Left lung (tissue), 10 donors: ENCODE results near the gene CLDN9. TPM values are rescaled to one million over a fixed set of nuclear protein-coding genes. Genes with fewer than 3 reads are reported as not detected.

Experiments used
- ATAC-seq: fragments of 200-7000 bp; cut with Tn5 transposase; one replicate; pipeline ENCODE4 v1.9.1; 2020; ENCODE audit warnings: moderate library complexity
- DNase-seq, 4 donors: peaks; one replicate each; pipeline ENCODE4 v3.0.0-alpha.2; 2013 to 2020
- H3K27ac ChIP-seq, 2 donors: fragments of 200-600 bp; sonication (generic) in 1 of 2; one replicate each; pipeline versions ENCODE4 v1.5.0 to v1.8.0; 2020 to 2021
- H3K27me3 ChIP-seq, 2 donors: fragments of 200-600 bp; sonication (generic) in 1 of 2; one replicate each; pipeline versions ENCODE4 v1.5.0 to v1.8.0; 2020 to 2021
- H3K36me3 ChIP-seq, 2 donors: fragments of 200-600 bp; sonication (generic) in 1 of 2; one replicate each; pipeline versions ENCODE4 v1.5.0 to v1.8.0; 2020 to 2021
- H3K4me1 ChIP-seq, 2 donors: fragments of 200-600 bp; one replicate each; pipeline ENCODE4 v1.8.0; 2021
- H3K4me3 ChIP-seq, 2 donors: fragments of 200-600 bp; sonication (generic) in 1 of 2; one replicate each; pipeline versions ENCODE4 v1.5.0 to v1.8.0; 2020 to 2021; ENCODE audit warnings: mild to moderate bottlenecking in 1 of 2
- H3K9me3 ChIP-seq, 2 donors: fragments of 200-600 bp; sonication (generic) in 1 of 2; one replicate each; pipeline versions ENCODE4 v1.5.0 to v1.8.0; 2020 to 2021
- intact Hi-C, 2 donors: fragments of 100-400 bp; cut with DNase I; formaldehyde crosslinking; loops; one replicate each; pipeline versions ENCODE4 v1.11.2 to v1.14.2; 2022
- polyA plus RNA-seq, 6 donors: library from polyadenylated mRNA; unstranded; fragments of 120-200 nt; gene quantifications; one replicate each; pipeline ENCODE4 v1.2.1, GENCODE V29; 2013; ENCODE audit not compliant: insufficient read length in 6 of 6
- total RNA-seq, 2 donors: library from RNA; stranded (reverse); fragmentation: NEBNext Ultra II Directional; extraction: Animal tissue kit (Norgen Biotek cat#: 25700); gene quantifications; one replicate each; pipeline ENCODE4 v1.2.1, GENCODE V29; 2021
- TF ChIP-seq, protein P1 (sequence below), 2 donors: fragments of 200-600 bp; sonication (generic) in 1 of 2; IDR thresholded peaks; one replicate each; pipeline versions ENCODE4 v1.5.0 to v1.8.0; 2021; ENCODE audit warnings: antibody characterized with exemption in 2 of 2
- donor health status: DM: no; HTN: yes; CAD: no.
- donor health status: DM: no; HTN: no; CAD: no.

The CLDN9 gene
- total and polyA plus RNA-seq, 8 donors, result 0.85 to 6.5 (median 5.8) TPM

GRCh38 chr16:3036726-3037315, 24.1 kb downstream of the CLDN9 start, which contains the start of gene BICDL2:
BICDL2 (minus strand) TSS chr16:3036944; CDS start chr16:3035496, 1,448 bp downstream.
- DNase-seq (peak in 2 of 4 donors; percentile 36 to 88), ATAC-seq (peak; percentile 83)
- Histone ChIP-seq H3K9me3 (no peaks in the 10 kb centered on the region), H3K27ac (no peak within 1 kb of the TSS), H3K36me3 (no peaks in the 10 kb centered on the region), H3K27me3 (peaks cover 45 to 98% of the 10 kb centered on the region in 2 donors), H3K4me3 (peak within 1 kb of the TSS; percentile 34 to 40), H3K4me1 (peaks cover 0 to 19% of the 10 kb centered on the region in 2 donors)
- TF ChIP-seq, protein P1, sequence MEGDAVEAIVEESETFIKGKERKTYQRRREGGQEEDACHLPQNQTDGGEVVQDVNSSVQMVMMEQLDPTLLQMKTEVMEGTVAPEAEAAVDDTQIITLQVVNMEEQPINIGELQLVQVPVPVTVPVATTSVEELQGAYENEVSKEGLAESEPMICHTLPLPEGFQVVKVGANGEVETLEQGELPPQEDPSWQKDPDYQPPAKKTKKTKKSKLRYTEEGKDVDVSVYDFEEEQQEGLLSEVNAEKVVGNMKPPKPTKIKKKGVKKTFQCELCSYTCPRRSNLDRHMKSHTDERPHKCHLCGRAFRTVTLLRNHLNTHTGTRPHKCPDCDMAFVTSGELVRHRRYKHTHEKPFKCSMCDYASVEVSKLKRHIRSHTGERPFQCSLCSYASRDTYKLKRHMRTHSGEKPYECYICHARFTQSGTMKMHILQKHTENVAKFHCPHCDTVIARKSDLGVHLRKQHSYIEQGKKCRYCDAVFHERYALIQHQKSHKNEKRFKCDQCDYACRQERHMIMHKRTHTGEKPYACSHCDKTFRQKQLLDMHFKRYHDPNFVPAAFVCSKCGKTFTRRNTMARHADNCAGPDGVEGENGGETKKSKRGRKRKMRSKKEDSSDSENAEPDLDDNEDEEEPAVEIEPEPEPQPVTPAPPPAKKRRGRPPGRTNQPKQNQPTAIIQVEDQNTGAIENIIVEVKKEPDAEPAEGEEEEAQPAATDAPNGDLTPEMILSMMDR (IDR thresholded peaks at IDR 0.05), result no peak
- intact Hi-C loops, result no loop called here

- H3K9me3 ChIP-seq, result no peaks in the 10 kb centered on the region
- TF ChIP-seq, protein P1 (IDR thresholded peaks at IDR 0.05), result no peak
- peaks cover 36 to 98% of the 10 kb centered on the region in 2 donors for H3K27me3 ChIP-seq
- intact Hi-C loops, result no loop called here
- H3K4me1 ChIP-seq, result peaks cover 0 to 19% of the 10 kb centered on the region in 2 donors
- ATAC-seq (peak; percentile 27), DNase-seq (no peak)
- H3K36me3 ChIP-seq, result no peaks in the 10 kb centered on the region
- H3K27ac ChIP-seq, result no peak overlapping the region
- H3K4me3 ChIP-seq, result no peak overlapping the region
Measured at GRCh38 chr16:3038256-3038655, 25.5 kb downstream of the CLDN9 start.

DNA sequence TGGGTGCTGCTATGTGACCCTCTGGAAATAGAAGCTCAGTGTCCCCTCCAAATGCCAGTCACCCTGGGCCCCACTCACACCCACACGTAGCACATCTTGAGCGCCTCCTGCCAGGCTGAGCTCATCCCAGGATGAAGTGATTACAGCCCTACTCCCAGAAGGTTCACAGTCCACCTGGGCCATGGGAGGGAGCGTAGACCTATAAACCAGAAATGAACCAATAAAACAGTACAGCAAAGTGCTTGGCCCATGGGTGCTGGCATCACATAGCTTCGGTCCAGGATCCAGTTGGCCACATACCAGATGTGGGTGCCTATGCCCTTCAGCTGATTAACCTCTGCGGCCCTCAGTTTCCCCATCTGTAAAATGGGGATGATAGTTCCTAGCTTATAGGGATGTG, 26.2 kb downstream of the CLDN9 start:
- no peak overlapping the region for H3K27ac ChIP-seq
- H3K27me3 ChIP-seq, result peaks cover 39 to 98% of the 10 kb centered on the region in 2 donors
- peaks cover 0 to 19% of the 10 kb centered on the region in 2 donors for H3K4me1 ChIP-seq
- no peaks in the 10 kb centered on the region for H3K9me3 ChIP-seq
- no peak overlapping the region for H3K4me3 ChIP-seq
- DNase-seq (no peak), ATAC-seq (no peak)
- intact Hi-C loops, result no loop called here
- TF ChIP-seq, protein P1 (IDR thresholded peaks at IDR 0.05), result no peak
- H3K36me3 ChIP-seq, result no peaks in the 10 kb centered on the region

DNA sequence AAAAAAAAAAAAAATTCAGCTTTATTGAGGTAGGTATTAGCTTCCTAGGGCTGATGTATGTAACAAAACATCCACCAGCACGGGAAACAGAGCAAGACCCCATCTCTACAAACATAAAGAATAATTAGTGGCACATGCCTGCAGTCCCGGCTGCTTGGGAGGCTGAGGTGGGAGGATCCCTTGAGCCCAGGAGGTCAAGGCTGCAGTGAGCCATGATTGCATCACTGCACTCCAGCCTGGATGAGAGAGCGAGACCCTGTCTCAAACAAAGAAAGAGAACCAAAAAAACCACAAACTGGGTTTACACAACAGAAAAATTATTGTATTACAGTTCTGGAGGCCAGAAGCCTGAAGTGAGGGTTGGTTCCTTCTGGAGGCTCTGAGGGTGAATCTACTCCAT, 29.7 kb downstream of the CLDN9 start:
- DNase-seq (no peak), ATAC-seq (no peak)
- no peak overlapping the region for H3K4me3 ChIP-seq
- H3K27ac ChIP-seq, result no peak overlapping the region
- TF ChIP-seq, protein P1 (IDR thresholded peaks at IDR 0.05), result no peak
- H3K4me1 ChIP-seq, result peaks cover 15 to 23% of the 10 kb centered on the region in 2 donors
- H3K9me3 ChIP-seq, result no peaks in the 10 kb centered on the region
- H3K27me3 ChIP-seq, result peaks cover 54 to 98% of the 10 kb centered on the region in 2 donors
- intact Hi-C loops, result no loop called here
- no peaks in the 10 kb centered on the region for H3K36me3 ChIP-seq

DNA sequence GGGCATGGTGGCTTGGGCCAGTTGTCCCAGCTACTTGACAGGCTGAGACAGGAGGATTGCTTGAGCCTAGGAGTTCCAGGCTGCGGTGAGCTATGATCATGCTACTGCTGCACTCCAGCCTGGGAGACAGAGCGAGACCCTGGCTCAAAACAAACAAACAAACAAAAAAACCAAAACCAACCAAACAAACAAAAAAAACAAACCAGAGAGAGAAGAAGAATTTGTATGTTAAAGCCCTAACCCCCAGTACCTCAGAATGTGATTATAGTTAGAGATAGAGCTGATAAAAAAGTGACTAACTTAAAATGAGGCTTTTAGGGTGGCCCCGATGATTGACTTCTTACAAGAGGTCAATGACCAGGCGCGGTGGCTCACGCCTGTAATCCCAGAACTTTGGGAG, 32.0 kb downstream of the CLDN9 start:
- TF ChIP-seq, protein P1 (IDR thresholded peaks at IDR 0.05), result no peak
- no peak for ATAC-seq
- no peaks in the 10 kb centered on the region for H3K9me3 ChIP-seq
- peaks cover 51 to 98% of the 10 kb centered on the region in 2 donors for H3K27me3 ChIP-seq
- intact Hi-C loops, result no loop called here
- H3K27ac ChIP-seq, result no peak overlapping the region
- no peaks in the 10 kb centered on the region for H3K36me3 ChIP-seq
- peaks cover 15 to 42% of the 10 kb centered on the region in 2 donors for H3K4me1 ChIP-seq
- no peak for DNase-seq
- H3K4me3 ChIP-seq, result peak overlapping the region in 1 of 2 donors; percentile 61
